Erythroblast (primary cell): ENCODE data around the gene CCDC73.

Source experiments
- DNase-seq, 2 experiments: peaks; one replicate each; lab custom pipeline; 2025; lab: John Stamatoyannopoulos, UW
- GATA1 ChIP-seq: IDR thresholded peaks from 2 replicates; pipeline ENCODE4 v1.6.1; 2011; ENCODE audit warnings: low read depth, mild to moderate bottlenecking, control low read depth, low read length, moderate library complexity
- POLR2A ChIP-seq: IDR thresholded peaks from 2 replicates; pipeline ENCODE4 v1.6.1; 2011; ENCODE audit warnings: mild to moderate bottlenecking, low read length

The CCDC73 gene

DNA sequence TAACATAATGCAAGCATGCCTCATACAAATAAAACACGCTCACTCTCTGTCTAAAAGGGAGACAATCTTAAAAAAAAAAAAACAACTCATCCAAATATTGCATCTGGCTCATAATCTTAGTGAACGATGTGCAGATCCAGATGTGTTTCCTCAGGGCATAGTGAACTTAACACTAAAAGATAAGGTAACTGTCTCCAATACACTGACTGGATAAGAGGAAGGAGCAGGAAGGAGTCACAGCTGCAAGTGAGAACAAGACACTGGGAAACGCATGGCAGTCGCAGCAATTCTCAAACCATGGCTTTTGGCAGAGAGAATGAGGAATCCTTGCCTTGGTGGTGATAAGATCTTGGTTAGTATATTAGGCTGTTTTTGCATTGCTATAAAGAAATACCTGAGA lies 220.0 kb downstream of the CCDC73 start:
- TF ChIP-seq GATA1 (no peak), POLR2A (no peak)

GRCh38 chr11:32573228-32573627 lies 221.2 kb downstream of the CCDC73 start:
- no peak for DNase-seq
- TF ChIP-seq GATA1 (no peak), POLR2A (no peak)

More for the DNA sequence above, 220.0 kb downstream of the CCDC73 start:
- no peak for DNase-seq

- DNase-seq: no peak
- no peak for TF ChIP-seq GATA1
Measured at GRCh38 chr11:32571039-32571438, 223.4 kb downstream of the CCDC73 start.

GRCh38 chr11:32569313-32569881 lies 225.1 kb downstream of the CCDC73 start:
- no peak for DNase-seq
- no peak for TF ChIP-seq GATA1
- TF ChIP-seq POLR2A: no peak

- DNase-seq: no peak
- TF ChIP-seq GATA1: no peak
- TF ChIP-seq POLR2A: no peak
Measured at GRCh38 chr11:32567154-32567553, 227.3 kb downstream of the CCDC73 start.

GRCh38 chr11:32566517-32566916 lies 227.9 kb downstream of the CCDC73 start:
- TF ChIP-seq POLR2A: no peak
- no peak for TF ChIP-seq GATA1
- no peak for DNase-seq

GRCh38 chr11:32563600-32563959 lies 230.9 kb downstream of the CCDC73 start:
- DNase-seq: no peak
- no peak for TF ChIP-seq GATA1
- no peak for TF ChIP-seq POLR2A

- DNase-seq: no peak
- TF ChIP-seq POLR2A: no peak
- TF ChIP-seq GATA1: no peak
Measured at GRCh38 chr11:32562839-32563599, 231.4 kb downstream of the CCDC73 start.

DNA sequence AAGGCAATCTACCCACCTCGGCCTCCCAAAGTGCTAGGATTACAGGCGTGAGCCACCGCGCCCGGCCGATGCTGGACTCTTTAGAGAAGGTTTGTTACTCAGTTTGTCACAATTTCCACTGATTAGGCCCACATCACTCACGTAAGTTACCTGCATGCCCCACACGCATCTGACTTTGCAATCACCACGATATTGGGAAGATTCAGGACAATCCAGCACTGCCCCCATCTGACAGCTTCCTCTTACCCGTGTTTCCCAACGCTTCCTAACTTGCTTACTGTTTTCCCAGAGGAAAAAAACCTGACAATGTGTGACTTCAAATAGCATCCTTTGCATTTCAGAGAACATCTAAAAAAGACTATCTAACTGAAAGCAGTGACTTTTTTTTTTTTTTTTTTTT lies 232.6 kb downstream of the CCDC73 start:
- TF ChIP-seq GATA1: no peak
- TF ChIP-seq POLR2A: no peak
- DNase-seq: no peak

DNA sequence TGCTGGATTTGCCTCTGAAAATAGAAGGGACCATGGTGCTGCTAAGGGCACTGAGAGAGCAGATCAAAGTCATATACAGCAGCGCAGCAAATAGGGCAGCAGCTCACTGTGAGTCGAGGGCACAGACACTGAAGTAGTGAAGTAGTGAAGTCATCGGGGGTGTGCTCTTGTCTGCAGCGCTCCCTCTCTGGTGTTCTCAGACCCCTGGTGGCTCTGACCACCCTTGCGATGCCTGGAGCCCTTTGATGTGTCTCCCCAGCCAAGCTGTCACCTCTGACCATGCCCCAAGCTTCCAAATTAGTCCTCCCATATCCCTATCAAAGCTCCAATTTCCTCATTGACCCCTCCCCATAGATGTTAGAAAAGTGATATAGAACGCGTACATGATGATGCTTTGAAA lies 238.6 kb downstream of the CCDC73 start:
- DNase-seq: no peak
- TF ChIP-seq GATA1 (no peak), POLR2A (no peak)

- TF ChIP-seq POLR2A: no peak
- no peak for TF ChIP-seq GATA1
- no peak for DNase-seq
Measured at GRCh38 chr11:32555091-32555490, 239.4 kb downstream of the CCDC73 start.
